GM18868 (cell line): Measurements from ENCODE around the gene MCOLN1.

Source experiments
- ATAC-seq: cut with Tn5 transposase; IDR thresholded peaks from one replicate; pipeline ENCODE4 v1.9.1; 2021; ENCODE audit warnings: mild to moderate bottlenecking, moderate library complexity; ENCODE audit not compliant: unreplicated experiment

Gene MCOLN1

DNA sequence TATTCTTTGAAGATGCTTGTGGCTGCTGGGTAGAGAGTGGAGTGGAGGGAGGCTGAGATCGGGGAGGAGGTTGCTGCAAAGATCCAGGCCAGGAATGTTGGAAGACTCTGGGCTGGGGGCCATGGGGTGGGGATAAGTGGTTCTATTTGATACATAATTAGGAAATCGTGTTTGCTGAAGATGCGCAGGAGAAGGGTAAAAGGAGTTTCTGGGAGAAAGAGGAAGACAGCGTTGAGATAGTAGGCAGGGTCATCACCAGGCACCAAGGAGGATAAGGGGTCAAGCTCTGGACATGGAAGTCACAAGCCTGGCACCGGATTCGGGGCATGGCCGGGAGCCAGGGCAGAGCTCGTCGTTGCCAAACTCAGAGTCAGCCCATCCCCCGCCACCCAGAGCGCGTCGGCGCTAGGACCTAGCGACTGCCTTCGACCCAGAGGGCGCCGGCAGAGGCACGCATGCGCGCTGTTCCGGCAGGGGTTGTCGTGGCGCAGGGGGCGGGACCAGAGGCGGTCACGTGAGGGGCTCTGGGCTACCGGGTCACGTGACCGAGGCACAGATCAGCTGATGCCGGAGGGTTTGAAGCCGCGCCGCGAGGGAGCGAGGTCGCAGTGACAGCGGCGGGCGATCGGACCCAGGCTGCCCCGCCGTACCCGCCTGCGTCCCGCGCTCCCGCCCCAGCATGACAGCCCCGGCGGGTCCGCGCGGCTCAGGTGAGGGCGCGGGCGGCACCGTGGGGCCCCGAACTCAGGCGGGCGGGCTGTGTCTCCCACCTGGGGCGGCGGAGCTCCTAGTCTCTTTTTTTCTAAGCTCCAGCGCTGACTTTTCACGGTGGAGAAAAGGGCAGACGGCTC, at the start of gene MCOLN1:
MCOLN1 (plus strand) TSS at position 553 of the 851 bp plus-strand sequence; CDS start at position 680, 127 bp downstream.
- ATAC-seq: peak; percentile 80

GRCh38 chr19:7475665-7476064, 46.8 kb upstream of the MCOLN1 start:
- no peak for ATAC-seq

- ATAC-seq: no peak
These were observed 46.2 kb upstream of the MCOLN1 start for GRCh38 chr19:7476241-7476640.

GRCh38 chr19:7476777-7477494, 45.5 kb upstream of the MCOLN1 start:
- no peak for ATAC-seq

DNA sequence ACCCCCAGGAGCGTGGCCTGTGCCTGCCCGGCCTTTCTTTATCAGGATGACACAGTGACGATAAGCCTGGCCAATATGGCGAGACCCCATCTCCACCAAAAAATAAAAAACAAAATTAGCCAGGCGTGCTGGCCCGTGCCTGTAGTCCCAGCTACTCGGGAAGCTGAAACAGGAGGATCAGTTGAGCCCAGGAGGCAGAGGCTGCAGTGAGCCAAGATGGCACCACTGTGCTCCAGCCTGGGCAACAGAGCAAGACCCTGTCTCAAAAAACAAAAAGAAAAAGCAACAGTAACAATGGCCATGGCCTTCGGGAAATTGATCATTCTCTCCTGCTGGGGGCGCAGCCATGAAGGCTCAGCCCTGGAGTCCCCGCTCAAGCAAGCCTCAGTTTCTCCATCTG, 44.7 kb upstream of the MCOLN1 start:
- no peak for ATAC-seq

- no peak for ATAC-seq
These were observed 44.1 kb upstream of the MCOLN1 start for GRCh38 chr19:7478173-7478842.

DNA sequence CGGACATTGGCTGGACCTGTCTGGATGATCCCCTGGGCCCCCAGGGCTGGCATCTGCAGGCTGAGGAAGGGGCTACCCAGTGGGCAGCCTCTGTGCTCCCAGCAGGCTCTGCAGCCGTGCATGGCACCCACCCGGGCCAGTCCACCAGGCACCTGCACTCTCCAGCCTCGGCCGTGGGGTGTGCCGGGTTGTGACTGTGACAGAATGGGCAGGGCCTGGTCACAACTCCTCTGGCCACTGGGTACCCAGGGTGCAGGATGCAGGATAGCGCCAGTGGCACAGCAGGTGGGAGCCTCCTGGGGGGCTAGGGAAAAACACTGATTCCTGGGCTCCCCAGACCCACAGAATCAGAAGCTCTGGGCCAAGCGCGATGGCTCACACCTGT, 43.6 kb upstream of the MCOLN1 start:
- no peak for ATAC-seq

- no peak for ATAC-seq
These were observed 42.0 kb upstream of the MCOLN1 start for GRCh38 chr19:7480222-7480969.

DNA sequence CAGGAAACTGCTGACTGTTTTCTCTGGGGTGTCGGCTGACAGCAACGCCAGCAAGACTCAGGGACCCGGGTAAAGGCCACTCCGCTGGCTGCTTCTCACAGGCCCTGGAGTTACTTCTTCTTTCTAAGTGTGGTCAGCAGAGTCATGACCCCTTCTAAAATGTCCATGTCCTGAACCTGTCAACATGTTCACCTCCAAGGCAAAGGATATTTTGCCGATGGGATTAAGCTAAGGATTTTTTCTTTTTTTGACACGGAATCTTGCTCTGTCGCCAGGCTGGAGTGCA, 41.5 kb upstream of the MCOLN1 start:
- no peak for ATAC-seq

DNA sequence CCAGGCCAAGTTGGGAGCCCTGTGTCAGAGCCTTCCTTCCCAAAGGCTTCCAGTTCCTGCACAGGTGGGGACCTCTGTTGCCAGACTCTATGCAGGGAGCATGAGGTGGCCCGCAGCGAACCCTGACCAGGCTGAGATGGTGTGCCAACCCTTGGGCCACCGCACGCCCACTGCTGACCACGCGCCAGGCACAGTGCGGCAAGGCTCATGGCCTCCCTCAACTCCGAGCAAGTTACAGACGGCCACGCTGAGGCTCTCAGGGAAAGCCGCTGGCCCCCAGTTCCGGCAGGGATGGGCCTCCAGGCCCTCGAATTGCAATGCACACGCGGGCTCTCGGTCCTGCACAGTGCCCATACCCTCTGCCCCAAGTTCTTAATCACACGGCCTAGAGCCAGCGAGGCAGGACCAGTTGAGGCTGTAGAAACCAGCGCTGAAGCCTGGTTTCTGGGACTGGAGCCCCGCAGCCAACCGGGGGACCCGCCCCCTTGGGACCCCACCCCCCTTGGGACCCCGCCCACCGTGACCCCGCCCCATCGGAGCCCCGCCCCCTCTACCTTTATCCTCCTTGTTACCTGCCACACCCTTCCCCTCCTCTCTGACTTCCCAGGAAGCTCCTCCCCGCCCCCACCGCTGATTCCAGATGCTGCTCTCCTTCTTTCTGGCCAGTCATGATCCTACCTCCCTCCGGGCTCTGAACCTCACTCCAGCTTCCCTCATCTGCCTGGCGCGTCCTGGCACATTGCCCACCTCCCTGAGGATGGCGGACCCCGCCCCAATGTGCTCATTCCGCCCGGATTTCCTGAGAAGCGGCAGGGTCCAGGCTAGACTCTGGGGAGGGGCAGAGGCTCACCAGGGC, 39.6 kb upstream of the MCOLN1 start:
- ATAC-seq: no peak

- no peak for ATAC-seq
These were observed 38.7 kb upstream of the MCOLN1 start for GRCh38 chr19:7483720-7484201.

DNA sequence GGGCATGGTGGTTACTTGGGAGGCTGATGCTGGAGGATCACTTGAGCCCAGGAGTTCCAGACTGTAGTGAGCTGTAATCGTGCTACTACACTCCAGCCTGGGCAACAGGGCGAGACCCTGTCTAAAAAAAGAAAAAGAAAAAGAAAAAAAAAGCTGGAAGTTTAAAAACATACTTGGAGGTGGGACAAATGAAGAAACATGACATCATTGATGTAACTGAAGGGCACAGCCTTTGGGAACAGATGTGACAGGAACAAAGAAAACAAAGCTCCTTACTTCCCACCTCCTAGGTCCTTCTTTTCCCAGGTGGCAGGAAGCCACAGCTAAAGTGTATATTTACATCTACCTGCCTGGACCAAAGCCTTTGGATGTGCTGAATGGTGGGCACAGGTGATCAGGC, 35.5 kb upstream of the MCOLN1 start:
- ATAC-seq: no peak

DNA sequence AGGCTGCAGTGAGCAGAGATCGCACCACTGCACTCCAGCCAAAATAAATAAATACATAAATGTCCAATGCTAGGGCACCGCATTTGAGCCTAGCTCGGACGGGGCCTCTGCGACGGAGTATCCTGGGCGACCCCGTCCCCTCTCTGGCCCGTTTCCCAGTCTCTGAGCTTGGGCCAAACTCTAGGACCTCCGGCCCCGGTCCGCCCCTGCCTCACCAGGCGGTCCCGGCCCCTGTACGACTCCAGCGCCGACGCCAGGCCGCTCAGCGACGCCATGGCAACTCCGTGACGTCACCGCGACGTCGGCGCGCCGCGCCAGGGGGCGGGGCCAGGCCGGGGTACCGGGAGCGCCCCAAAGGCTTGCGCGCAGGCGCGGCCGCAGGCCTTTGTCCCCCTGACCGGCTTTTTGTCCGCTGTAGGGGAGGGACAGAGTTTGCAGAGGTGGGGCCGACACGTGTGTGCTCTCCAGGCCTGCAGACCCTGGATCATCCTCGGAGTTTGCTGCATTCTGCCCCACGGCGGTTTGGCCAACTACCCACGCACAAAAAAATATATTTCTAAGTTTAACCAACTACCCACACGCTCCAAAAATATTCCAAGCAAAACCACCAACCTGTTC, 33.6 kb upstream of the MCOLN1 start, which contains the start of gene PEX11G:
PEX11G (minus strand) TSS at position 300 of the 618 bp plus-strand sequence; CDS start at position 275, 25 bp downstream.
- ATAC-seq: no peak

- ATAC-seq: no peak
These were observed 32.8 kb upstream of the MCOLN1 start for GRCh38 chr19:7489609-7490044.

DNA sequence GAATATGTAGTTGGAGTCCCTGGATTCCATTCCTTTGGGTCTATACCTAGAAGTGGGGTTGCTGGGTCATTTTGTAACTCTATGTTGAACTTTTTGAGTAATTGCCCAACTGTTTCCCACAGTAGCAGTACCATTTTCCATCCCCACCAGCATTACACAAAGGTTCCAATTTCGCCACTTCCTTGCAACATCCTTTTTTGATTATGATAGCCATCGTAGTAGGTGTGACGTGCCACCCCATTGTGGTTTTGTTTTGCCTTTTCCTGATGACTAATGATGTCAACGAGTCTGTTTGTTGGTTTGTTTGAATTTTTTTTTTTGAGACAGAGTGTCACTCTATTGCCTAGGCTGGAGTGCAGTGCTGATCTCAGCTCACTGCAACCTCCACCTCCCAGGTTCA, 30.3 kb upstream of the MCOLN1 start:
- no peak for ATAC-seq

DNA sequence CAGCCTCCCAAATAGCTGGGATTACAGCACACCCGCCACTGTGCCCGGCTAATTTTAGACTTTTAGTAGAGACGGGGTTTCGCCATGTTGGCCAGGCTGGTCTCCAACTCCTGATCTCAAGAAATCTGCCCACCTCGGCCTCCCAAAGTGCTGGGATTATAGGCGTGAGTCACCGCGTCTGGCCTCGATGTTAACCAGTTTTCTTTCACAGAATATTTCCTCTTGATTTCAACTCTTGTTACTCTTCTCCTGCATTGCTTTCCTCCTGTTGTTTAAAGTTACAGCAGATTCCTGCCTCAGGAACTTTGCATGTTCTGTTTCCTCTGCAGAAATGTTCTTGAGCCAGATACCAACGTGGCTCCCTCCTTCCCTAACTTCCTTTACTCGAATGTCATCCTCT, 29.9 kb upstream of the MCOLN1 start:
- no peak for ATAC-seq

GRCh38 chr19:7494416-7495098, 27.9 kb upstream of the MCOLN1 start:
- ATAC-seq: no peak

GRCh38 chr19:7497292-7497691, 25.1 kb upstream of the MCOLN1 start:
- ATAC-seq: no peak
